Neural cell (in vitro differentiated cells): ENCODE results near the gene SMARCB1. TPM values are rescaled to one million over a fixed set of nuclear protein-coding genes. Genes with fewer than 3 reads are reported as not detected.

ENCODE experiments used
- H2AFZ ChIP-seq: fragments of 200-600, 300-800 bp; sonication (generic), shearing (Covaris generic); 2 replicates; pipeline ENCODE4 v1.6.0; 2014; ENCODE audit warnings: low read depth, mild to moderate bottlenecking, antibody characterized with exemption, low read length, moderate library complexity
- H3F3A ChIP-seq: fragments of 200-600 bp; shearing (Covaris generic); 2 replicates; pipeline ENCODE4 v1.6.1; 2016; ENCODE audit warnings: mild to moderate bottlenecking, moderate library complexity, mixed read lengths, antibody characterized with exemption, low read length; ENCODE audit not compliant: insufficient read depth, poor library complexity, severe bottlenecking
- H3K27ac ChIP-seq: fragments of 200-600, 300-800 bp; sonication (generic), shearing (Covaris generic); 2 replicates; pipeline ENCODE4 v1.5.1; 2014; ENCODE audit warnings: mild to moderate bottlenecking, low read length, moderate library complexity
- H3K27me3 ChIP-seq: fragments of 300-800, 200-600 bp; sonication (generic), shearing (Covaris generic); 2 replicates; pipeline ENCODE4 v1.6.0; 2014; ENCODE audit warnings: mild to moderate bottlenecking, low read depth, low read length, moderate library complexity; ENCODE audit not compliant: insufficient read depth
- H3K36me3 ChIP-seq: fragments of 300-800, 200-600 bp; sonication (generic), shearing (Covaris generic); 2 replicates; pipeline ENCODE4 v1.5.1; 2014; ENCODE audit warnings: mild to moderate bottlenecking, antibody characterized with exemption, low read length, moderate library complexity; ENCODE audit not compliant: insufficient read depth
- H3K4me2 ChIP-seq: fragments of 300-800, 200-600 bp; sonication (generic), shearing (Covaris generic); 2 replicates; pipeline ENCODE4 v1.6.0; 2014; ENCODE audit warnings: mild to moderate bottlenecking, low read length
- H3K4me3 ChIP-seq: fragments of 300-800, 200-600 bp; sonication (generic), shearing (Covaris generic); 2 replicates; pipeline ENCODE4 v1.5.1; 2014; ENCODE audit warnings: mild to moderate bottlenecking, low read length, moderate library complexity
- H3K79me2 ChIP-seq: fragments of 200-600 bp; shearing (Covaris generic); replicated peaks from 2 replicates; pipeline ENCODE4 v1.6.0; 2014; ENCODE audit warnings: mild to moderate bottlenecking, low read length, moderate library complexity; ENCODE audit not compliant: insufficient read depth
- H3K9ac ChIP-seq: fragments of 300-800, 200-600 bp; sonication (generic), shearing (Covaris generic); 2 replicates; pipeline ENCODE4 v1.6.1; 2016; ENCODE audit warnings: mild to moderate bottlenecking, low read length, mixed read lengths
- H3K9me2 ChIP-seq: fragments of 200-600 bp; shearing (Covaris generic); 2 replicates; pipeline ENCODE4 v1.6.1; 2016; ENCODE audit warnings: mild to moderate bottlenecking, low read length, mixed read lengths; ENCODE audit not compliant: insufficient read depth
- H3K9me3 ChIP-seq: fragments of 200-600, 300-800 bp; sonication (generic), shearing (Covaris generic); 2 replicates; pipeline ENCODE4 v1.6.1; 2016; ENCODE audit warnings: mild to moderate bottlenecking, mixed run types, low read length, moderate library complexity, mixed read lengths
- H4K20me1 ChIP-seq: fragments of 200-600 bp; shearing (Covaris generic); 2 replicates; pipeline ENCODE4 v1.6.1; 2016; ENCODE audit warnings: mild to moderate bottlenecking, mixed run types; ENCODE audit not compliant: insufficient read depth
- CTCF ChIP-seq: fragments of 450-650 bp; IDR thresholded peaks from 2 replicates; pipeline ENCODE4 v1.5.1; 2014; ENCODE audit warnings: antibody characterized with exemption, mild to moderate bottlenecking, moderate library complexity; ENCODE audit not compliant: poor library complexity, severe bottlenecking
- EP300 ChIP-seq: fragments of 450-650 bp; conservative IDR thresholded peaks from 2 replicates; pipeline ENCODE4 v1.6.1; 2014; ENCODE audit warnings: antibody characterized with exemption, mild to moderate bottlenecking, moderate library complexity; ENCODE audit not compliant: poor library complexity, severe bottlenecking
- EZH2 ChIP-seq: fragments of 200-600, 300-800 bp; shearing (Covaris generic), sonication (generic); IDR thresholded peaks from 2 replicates; pipeline ENCODE4 v1.6.1; 2014; ENCODE audit warnings: antibody characterized with exemption, low read length, borderline replicate concordance, mild to moderate bottlenecking; ENCODE audit not compliant: insufficient read depth, poor library complexity, severe bottlenecking
- MXI1 ChIP-seq: fragments of 450-650 bp; conservative IDR thresholded peaks from 2 replicates; pipeline ENCODE4 v1.6.1; 2014; ENCODE audit warnings: antibody characterized with exemption, mild to moderate bottlenecking; ENCODE audit not compliant: poor library complexity, severe bottlenecking
- POLR2AphosphoS5 ChIP-seq: IDR thresholded peaks from 2 replicates; pipeline ENCODE4 v1.6.1; 2012
- RAD21 ChIP-seq: fragments of 450-650 bp; conservative IDR thresholded peaks from 2 replicates; pipeline ENCODE4 v1.6.1; 2014; ENCODE audit warnings: antibody characterized with exemption, mild to moderate bottlenecking, moderate library complexity
- REST ChIP-seq: IDR thresholded peaks from 2 replicates; pipeline ENCODE4 v1.6.1; 2012; ENCODE audit warnings: borderline replicate concordance
- SMC3 ChIP-seq: fragments of 450-650 bp; conservative IDR thresholded peaks from 2 replicates; pipeline ENCODE4 v1.6.1; 2014; ENCODE audit warnings: antibody characterized with exemption, mild to moderate bottlenecking, moderate library complexity; ENCODE audit not compliant: poor library complexity
- TAF1 ChIP-seq: IDR thresholded peaks from 2 replicates; pipeline ENCODE4 v1.6.1; 2012; ENCODE audit warnings: low read depth
- polyA plus RNA-seq: library from polyadenylated mRNA; depleted of rRNA; stranded (reverse); fragments of >200 nt; gene quantifications from 2 replicates; pipeline ENCODE4 v1.2.3, GENCODE V29; 2014

The SMARCB1 gene
- polyA plus RNA-seq, 1 donor from 2014 or later, result 97.5 TPM

GRCh38 chr22:23750714-23751440 is 35.9 kb upstream of the SMARCB1 start, which contains the start of gene ZNF70:
ZNF70 (minus strand) TSS chr22:23751112; CDS start chr22:23745140, 5,972 bp downstream.
- Histone ChIP-seq H3K27ac (peak within 1 kb of the TSS; percentile 77), H4K20me1 (no peaks in the 10 kb centered on the region), H3K9ac (peak within 1 kb of the TSS; percentile 90), H2AFZ (peak within 1 kb of the TSS; percentile 98), H3F3A (no peaks in the 10 kb centered on the region), H3K9me2 (no peaks in the 10 kb centered on the region), H3K27me3 (no peaks in the 10 kb centered on the region), H3K4me3 (peak within 1 kb of the TSS; percentile 88), H3K9me3 (no peaks in the 10 kb centered on the region), H3K36me3 (no peaks in the 10 kb centered on the region), H3K79me2 (peaks cover 6% of the 10 kb centered on the region), H3K4me2 (peak within 1 kb of the TSS; percentile 87)
- TF ChIP-seq RAD21 (no peak), CTCF (peak; percentile 51), EZH2 (no peak), TAF1 (peak; percentile 83), REST (peak; percentile 87), POLR2AphosphoS5 (peak; percentile 82), MXI1 (peak; percentile 76), EP300 (peak; percentile 48), SMC3 (peak; percentile 26)

- Histone ChIP-seq H3K4me2 (peak overlapping the region; percentile 76), H3K36me3 (no peaks in the 10 kb centered on the region), H3K27me3 (no peaks in the 10 kb centered on the region), H4K20me1 (no peaks in the 10 kb centered on the region), H3K4me3 (peak overlapping the region; percentile 88), H3K9ac (peak overlapping the region; percentile 90), H3K9me3 (no peaks in the 10 kb centered on the region), H3K27ac (peak overlapping the region; percentile 77), H2AFZ (peak overlapping the region; percentile 98), H3F3A (no peaks in the 10 kb centered on the region), H3K9me2 (no peaks in the 10 kb centered on the region), H3K79me2 (peaks cover 6% of the 10 kb centered on the region)
- TF ChIP-seq EP300, result peak; percentile 1
- TF ChIP-seq SMC3, result no peak
These were observed 35.2 kb upstream of the SMARCB1 start for GRCh38 chr22:23751441-23751996.
